ENCODE data around the gene TAF11. TPM values are rescaled to one million over a fixed set of nuclear protein-coding genes. Genes with fewer than 3 reads are reported as not detected.

TAF11 gene
- total RNA-seq, 1 donor from 2014 or later: 37.3 TPM

DNA sequence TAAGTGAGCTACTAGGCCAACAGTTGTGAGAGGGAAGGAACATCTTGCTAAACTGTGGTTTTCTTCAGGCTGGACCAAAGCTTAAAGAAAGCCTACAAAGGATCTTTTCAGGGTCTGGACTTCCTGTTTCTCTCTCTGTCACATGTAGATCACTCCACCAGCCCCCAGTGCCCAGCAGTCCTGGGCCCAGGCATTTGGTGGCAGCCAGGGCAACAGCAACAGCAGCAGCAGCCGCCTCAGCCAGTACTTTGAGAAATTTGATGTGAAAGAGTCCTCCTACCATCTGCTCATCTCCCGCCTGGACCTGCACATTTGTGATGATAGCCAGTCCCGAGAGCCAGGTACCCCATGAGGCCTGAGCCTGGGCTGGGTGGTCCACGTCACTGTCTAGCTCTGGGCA lies 51.8 kb downstream of the TAF11 start:
- Mint-ChIP-seq H3K27me3 (no peaks in the 10 kb centered on the region), H3K9me3 (no peaks in the 10 kb centered on the region), H3K27ac (no peak overlapping the region), H3K4me1 (peaks cover 5% of the 10 kb centered on the region), H3K36me3 (ENCODE audit: low read depth) (peaks cover 35% of the 10 kb centered on the region), H3K4me3 (no peak overlapping the region)
- DNase-seq: no peak
- intact Hi-C loops (cut with micrococcal nuclease): no loop called here

DNA sequence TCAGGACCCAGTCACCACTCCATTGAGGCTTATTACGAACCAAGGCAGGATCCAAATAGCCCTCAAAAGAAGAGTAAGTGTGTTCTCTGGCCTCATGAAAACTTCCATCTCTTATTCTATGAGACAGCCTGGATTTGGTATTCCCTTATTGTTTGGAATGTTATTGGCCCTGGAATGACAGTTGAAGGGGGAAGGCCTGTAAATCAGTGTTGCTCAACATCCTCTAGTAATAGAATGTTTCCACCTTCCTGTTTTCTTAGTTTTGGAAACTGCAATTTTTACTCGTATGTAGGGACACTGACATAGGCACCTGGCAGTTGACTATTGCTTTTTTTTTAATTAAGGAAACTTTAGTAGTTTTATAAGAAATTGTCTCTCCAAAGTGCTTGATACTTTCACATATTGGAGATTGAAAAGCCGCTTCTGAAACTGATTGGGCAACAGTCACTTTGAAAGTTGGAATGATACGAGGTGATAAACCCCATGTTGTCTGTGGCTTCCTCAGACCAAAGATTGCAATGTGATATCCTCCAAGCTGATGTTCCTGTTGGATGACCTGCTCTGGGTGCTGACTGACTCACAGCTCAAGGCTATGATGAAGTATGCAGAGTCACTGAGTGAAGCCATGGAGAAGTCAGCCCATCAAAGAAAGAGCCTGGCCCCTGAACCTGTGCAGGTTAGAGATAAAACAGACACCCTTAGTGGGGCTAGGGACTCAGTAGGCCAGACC lies 52.9 kb downstream of the TAF11 start:
- Mint-ChIP-seq H3K4me1 (peaks cover 5% of the 10 kb centered on the region), H3K9me3 (no peaks in the 10 kb centered on the region)

DNA sequence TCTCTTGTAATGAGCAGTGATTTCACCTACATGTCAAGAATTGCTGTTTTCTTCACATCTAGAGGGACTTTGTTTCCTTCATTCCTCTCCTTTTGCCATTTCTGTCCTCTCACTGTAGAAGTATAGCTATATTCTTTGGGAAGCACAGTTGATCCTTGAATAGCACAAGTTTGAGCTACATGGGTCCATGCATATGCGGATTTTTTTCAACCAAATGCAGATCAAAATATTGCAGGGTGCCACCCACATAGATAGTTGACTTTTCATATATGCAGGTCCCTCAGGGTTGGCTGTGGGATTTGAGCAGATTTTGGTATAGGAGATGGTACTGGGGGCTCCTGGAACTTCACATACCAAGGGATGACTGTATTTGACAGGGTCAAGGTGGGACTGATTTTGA lies 54.9 kb downstream of the TAF11 start:
- peaks cover 32% of the 10 kb centered on the region for H3K36me3 Mint-ChIP-seq (ENCODE audit: low read depth)
- H3K4me3 Mint-ChIP-seq: no peak overlapping the region
- H3K4me1 Mint-ChIP-seq: no peaks in the 10 kb centered on the region
- DNase-seq: no peak
- H3K9me3 Mint-ChIP-seq: no peaks in the 10 kb centered on the region
- no peaks in the 10 kb centered on the region for H3K27me3 Mint-ChIP-seq
- H3K27ac Mint-ChIP-seq: no peak overlapping the region
- intact Hi-C loops (cut with micrococcal nuclease): no loop called here

More for the DNA sequence above, 52.9 kb downstream of the TAF11 start:
- Mint-ChIP-seq H3K27ac (no peak overlapping the region), H3K4me3 (no peak overlapping the region), H3K27me3 (no peaks in the 10 kb centered on the region), H3K36me3 (ENCODE audit: low read depth) (peaks cover 35% of the 10 kb centered on the region)
- no peak for DNase-seq
- intact Hi-C loops (cut with micrococcal nuclease): no loop called here

DNA sequence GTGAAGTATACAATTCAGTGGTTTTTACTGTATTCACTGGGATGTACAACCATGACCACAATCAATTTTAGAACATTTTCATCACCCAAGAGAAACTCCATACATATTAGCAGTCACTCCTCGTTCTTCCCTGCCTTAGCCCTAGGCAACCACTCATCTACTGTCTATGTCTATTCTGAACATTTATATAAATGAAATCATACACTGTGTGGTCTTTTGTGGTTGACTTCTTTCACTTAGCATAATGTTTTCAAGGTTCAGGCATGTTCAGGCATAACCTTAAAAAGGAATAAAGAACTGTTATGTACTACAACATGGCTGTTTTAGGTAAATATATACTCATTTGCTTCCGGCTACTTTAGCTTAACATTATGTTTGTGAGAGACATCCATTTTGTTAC lies 58.7 kb downstream of the TAF11 start:
- Mint-ChIP-seq H3K9me3 (no peaks in the 10 kb centered on the region), H3K4me1 (no peaks in the 10 kb centered on the region), H3K27me3 (no peaks in the 10 kb centered on the region), H3K27ac (no peak overlapping the region), H3K36me3 (ENCODE audit: low read depth) (peaks cover 23% of the 10 kb centered on the region), H3K4me3 (no peak overlapping the region)
- intact Hi-C loops (cut with micrococcal nuclease): no loop called here
- DNase-seq: no peak

Other genes with a start within 250 kb of the TAF11 start
- gene ILRUN, start 191.3 kb downstream of the TAF11 start, total RNA-seq: 65.4 and 67.2 TPM in 2 replicates
- gene SNRPC, start 130.5 kb downstream of the TAF11 start, total RNA-seq: 185 TPM in 2 replicates
- gene BLTP3A, start 96.0 kb downstream of the TAF11 start, total RNA-seq: 17.0 and 18.3 TPM in 2 replicates
- 7.3 and 8.4 TPM in 2 replicates for gene ANKS1A, start 1.2 kb upstream of the TAF11 start, total RNA-seq

Measured in activated CD4-positive, alpha-beta T cell treated with anti-CD3 and anti-CD28 coated beads, Interleukin-2, amount 10 ng/mL, durations not matched to agents 24 days and 14 days (primary cell).